ENCODE results near the gene SNRPA.
"Not testable (repeated sequence)": the region's sequence is repeated elsewhere in the genome, so short reads cannot be mapped to it uniquely, and the experiment has no call there.

SNRPA gene

GRCh38 chr19:40802300-40803169, 51.5 kb downstream of the SNRPA start:
- DNase-seq, result peak; percentile 32

- no peak for DNase-seq
Observed at GRCh38 chr19:40803170-40803856, 52.3 kb downstream of the SNRPA start.

DNA sequence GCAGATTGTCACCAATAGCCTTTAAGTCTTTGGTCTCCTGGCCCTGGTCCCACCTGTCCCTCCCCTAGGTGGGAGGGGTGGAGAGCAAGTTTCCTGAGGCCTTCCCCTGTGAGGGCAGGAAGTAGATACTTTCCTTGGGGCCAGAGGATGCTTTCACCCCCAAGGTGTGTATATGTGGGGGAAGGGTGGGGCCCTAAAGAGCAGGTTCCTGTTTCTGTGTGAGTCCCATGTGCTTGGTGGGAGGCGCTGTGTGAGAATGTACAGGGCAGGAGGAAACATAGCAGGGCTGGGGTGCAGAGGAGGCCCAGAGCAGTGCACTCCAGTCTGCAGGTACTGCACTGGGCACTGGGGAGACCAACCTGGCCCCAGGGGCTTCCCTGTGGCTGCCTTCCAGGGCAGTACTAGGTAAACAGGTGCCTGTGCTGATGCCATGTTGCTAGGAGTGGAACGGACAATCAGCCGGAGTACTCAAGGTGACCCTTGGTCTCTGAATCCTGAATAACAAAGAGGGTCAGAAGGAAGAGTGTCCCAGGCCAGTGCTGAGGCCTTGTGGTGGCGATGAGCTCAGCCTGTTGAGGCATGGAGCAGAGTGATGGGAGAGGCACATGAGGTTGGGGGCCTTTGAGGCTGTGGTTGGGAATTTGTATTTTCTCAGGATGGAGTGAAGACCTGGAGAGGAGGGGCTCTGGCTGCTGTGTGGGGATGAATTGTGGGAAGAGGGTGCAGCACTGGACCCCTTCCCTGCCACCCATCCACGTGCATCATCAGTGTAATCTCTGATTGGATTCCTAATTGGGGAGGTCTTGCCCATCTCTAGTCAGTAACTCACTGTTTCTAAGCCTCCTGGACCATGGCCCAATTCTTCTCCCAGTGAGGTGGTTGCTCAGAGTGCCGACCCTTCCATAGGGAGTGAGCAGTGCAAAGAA, 53.1 kb downstream of the SNRPA start:
- DNase-seq, result no peak

- DNase-seq, result no peak
Observed at GRCh38 chr19:40804783-40805242, 53.8 kb downstream of the SNRPA start.

DNA sequence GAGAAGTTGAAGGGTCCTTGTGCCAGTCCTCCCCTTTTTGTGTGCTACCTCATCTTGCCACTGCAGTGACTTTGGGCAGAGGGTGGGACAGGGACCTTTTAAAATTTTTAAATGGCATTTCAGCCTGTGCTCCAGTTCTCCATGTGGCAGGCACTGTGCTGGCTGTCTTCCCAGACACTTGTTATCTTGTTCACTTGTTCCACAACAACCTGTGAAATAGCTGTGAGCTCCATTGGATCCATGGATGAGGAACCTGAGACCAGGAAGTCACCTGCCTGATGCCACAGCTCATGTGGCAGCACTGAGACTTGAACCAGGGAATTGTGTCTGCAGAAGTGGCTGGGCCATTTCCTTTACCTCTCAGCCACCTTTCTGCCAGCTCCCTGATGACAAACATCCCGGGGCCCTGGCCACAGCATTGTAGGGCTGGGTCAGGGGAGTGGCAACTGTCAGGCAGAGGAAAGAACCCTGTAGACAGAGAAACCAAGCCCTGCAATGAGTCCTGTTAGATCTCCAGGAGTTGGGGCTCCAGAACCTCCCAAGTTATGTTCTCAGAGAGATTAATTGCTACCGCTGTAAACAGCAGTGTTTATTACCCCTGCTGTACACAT, 54.4 kb downstream of the SNRPA start:
- no peak for DNase-seq

- no peak for DNase-seq
Observed at GRCh38 chr19:40806423-40807146, 55.6 kb downstream of the SNRPA start.

- DNase-seq, result no peak
Observed at GRCh38 chr19:40807147-40808020, 56.4 kb downstream of the SNRPA start.

DNA sequence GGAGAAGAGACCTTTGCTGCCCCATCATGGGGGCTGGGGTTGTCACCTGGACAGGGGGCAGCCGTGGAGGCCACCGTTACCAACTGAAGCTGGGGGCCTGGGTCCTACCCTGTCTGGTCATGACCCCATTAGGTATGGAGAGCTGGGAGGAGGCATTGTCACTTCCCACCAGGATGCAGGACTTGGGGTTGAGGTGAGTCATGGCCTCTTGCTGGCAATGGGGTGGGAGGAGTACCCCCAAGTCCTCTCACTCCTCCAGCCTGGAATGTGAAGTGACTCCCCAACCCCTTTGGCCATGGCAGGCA, 57.0 kb downstream of the SNRPA start:
- no peak for DNase-seq

DNA sequence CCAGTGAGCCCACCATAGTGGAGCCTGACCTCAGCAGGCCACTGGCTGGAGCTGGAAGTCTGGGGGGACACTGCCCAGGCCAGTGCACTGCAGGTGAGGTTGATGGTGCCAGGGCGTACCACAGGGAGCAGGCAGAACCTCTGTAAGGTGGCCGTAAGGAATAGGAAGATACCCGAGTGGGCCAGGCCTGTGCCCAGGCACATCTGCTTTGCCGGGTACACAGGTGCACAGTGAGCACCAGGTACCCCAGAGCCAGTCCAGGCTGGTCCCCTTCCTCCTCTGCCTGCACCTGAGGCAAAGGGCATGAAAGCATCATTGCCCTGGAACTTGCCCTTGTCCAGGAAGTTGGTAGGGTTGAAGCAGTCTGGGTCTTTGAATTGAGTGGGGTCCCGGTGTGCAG, 57.5 kb downstream of the SNRPA start:
- DNase-seq, result no peak

DNA sequence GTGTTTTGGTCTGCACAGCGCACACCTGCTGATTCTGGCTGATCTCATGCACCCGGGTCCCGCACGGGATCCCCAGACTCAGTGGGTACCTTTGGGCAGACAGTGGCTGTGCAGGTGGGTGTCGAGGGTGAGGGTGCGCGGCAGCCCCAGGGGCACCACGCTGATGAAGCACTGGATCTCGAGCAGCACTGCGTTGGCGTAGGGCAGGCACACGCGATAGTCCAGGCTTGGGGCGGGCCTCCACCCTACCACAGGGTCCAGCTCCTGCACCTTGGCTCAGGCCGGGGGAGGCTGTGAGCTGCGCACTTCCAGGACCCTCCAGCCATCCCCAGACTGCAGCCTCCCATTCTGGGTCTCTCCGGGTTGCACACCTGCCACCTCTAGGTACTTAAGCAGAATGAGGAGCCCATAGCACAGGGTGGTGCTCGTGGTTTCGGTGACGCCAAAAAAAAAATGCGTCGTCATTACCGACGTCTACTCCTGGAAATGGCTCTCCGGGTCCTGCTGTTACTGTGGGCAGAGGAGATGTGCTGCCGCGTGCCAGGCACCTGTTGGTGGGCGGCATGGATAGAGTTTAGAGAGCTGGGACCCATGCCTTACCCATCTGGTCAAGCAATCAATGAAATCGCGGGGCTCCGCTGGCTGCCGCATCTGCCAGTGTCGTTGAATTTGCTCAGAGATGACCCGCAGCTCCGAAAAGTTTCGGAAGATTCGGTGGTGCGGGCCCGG, 58.5 kb downstream of the SNRPA start:
- DNase-seq, result no peak

- no peak for DNase-seq
Observed at GRCh38 chr19:40810160-40810559, 59.2 kb downstream of the SNRPA start.

GRCh38 chr19:40810649-40811408, 59.8 kb downstream of the SNRPA start:
- not testable (repeated sequence) for DNase-seq

GRCh38 chr19:40811478-40812341, 60.7 kb downstream of the SNRPA start:
- no peak for DNase-seq

GRCh38 chr19:40812571-40812970, 61.6 kb downstream of the SNRPA start:
- not testable (repeated sequence) for DNase-seq

GRCh38 chr19:40813182-40813581, 62.2 kb downstream of the SNRPA start:
- no peak for DNase-seq
